T47D (cell line): ENCODE measurements around the gene GALNTL6.
"Not testable (repeated sequence)": the region's sequence is repeated elsewhere in the genome, so short reads cannot be mapped to it uniquely, and the experiment has no call there.

Source experiments
- DNase-seq, 2 experiments: peaks; one replicate each; pipeline versions ENCODE4 v3.0.0 to v3.0.0-alpha.2; 2011 to 2012; ENCODE audit warnings: low read depth in 1 of 2, low spot score in 1 of 2
- JUND ChIP-seq: IDR thresholded peaks from 2 replicates; pipeline ENCODE4 v1.6.1; 2012; ENCODE audit warnings: low read depth
- in situ Hi-C: cut with HindIII; loops from 2 replicates; pipeline ENCODE4 v1.10.0; 2016; ENCODE audit warnings: low sequenced_read_pairs, low pct_unique_long_range_greater_than_20kb

Gene GALNTL6

GRCh38 chr4:173024203-173024602 lies 1211.0 kb downstream of the GALNTL6 start:
- no peak for DNase-seq
- TF ChIP-seq JUND: no peak
- in situ Hi-C loops: no loop called here

DNA sequence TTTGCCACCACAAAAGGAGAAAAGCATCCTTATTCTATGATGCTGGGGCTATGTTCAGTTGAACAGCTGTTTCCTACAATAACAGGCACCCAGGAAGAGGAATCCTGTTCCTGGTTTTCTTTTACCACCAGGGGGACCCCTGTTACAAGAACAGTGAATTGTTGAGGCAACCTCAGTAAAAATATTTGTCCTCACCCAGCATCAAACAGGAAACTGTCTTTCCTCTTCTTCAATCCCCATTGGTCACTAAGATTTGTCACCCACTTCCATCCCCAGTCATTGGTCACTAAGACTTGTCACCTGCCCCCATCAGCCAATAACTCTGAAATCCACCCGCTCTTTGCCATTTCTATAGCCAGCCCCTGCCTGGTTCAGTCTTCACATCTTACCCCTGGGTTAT lies 1211.9 kb downstream of the GALNTL6 start:
- DNase-seq: peak; percentile 13 to 87
- in situ Hi-C loops: no loop called here
- TF ChIP-seq JUND: no peak

GRCh38 chr4:173037242-173037641 lies 1224.0 kb downstream of the GALNTL6 start:
- in situ Hi-C loops: no loop called here
- TF ChIP-seq JUND: no peak
- DNase-seq: no peak

- DNase-seq: peak; percentile 23 to 93
- in situ Hi-C loops: no loop called here
- peak; percentile 81 for TF ChIP-seq JUND
Measured at GRCh38 chr4:173038192-173038896, 1225.1 kb downstream of the GALNTL6 start.

DNA sequence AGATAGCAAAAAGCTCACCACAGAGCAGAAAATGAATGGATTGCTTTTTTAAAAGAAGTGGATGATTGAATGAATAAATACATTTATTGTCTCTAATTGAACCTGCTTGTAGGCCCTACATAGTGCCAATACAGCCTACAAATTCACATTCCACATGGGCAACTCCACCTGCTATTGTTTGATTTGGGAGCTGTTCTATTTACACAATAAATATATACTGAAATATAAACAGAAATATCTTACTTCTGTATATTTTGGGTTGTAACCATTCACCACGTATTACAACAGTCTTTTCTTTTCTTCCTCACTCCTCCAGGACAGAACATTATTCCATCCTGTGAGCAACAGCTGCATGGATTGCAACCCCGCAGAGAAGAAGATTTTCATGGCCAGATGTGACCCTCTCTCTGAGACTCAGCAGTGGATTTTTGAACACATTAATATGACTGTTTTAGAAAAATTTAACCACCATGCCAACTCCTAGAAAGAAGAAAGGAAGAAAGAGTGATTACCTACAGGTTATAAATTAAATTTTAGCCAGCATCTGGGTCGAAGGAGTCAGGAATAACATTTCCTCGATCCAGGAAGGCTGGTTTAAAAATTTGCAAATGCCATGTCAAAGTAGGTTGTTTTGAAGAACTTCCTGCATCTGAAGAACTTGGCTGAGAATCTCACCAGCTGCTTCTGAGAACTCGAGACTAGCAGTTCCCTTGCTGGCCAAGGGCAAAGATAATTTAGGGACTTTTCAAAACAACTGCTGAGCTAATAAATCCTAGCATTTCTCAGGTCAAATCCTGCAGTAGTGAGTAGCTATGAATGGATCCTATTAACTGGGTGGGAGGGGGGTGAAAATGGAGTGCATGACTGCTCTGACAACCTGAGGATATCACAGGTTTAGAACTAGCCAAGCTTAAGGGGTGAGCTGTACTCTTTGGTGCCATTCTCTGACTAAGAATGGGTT lies 1226.7 kb downstream of the GALNTL6 start:
- DNase-seq: peak in 1 of 2 experiments; percentile 82
- no peak for TF ChIP-seq JUND
- in situ Hi-C loops: no loop called here

DNA sequence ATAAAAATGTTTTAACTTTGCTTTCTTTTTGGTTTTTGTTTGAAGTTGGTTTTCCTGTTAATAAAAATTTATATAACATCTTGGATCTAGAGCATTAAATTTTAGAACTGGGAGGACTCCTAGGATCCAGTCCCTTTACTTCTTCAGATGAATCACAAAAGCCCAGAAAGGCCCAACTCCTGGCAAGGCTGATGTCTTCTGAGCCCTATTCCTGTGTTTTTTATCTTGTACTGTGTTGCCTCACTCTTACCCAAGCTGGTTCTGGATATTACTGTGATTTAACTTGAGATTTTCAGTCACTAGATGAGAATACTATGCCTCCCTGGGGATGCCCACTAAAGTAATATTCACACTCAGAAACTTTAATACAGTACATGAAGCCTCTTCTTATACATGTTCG lies 1228.3 kb downstream of the GALNTL6 start:
- in situ Hi-C loops: no loop called here
- DNase-seq: no peak
- no peak for TF ChIP-seq JUND

DNA sequence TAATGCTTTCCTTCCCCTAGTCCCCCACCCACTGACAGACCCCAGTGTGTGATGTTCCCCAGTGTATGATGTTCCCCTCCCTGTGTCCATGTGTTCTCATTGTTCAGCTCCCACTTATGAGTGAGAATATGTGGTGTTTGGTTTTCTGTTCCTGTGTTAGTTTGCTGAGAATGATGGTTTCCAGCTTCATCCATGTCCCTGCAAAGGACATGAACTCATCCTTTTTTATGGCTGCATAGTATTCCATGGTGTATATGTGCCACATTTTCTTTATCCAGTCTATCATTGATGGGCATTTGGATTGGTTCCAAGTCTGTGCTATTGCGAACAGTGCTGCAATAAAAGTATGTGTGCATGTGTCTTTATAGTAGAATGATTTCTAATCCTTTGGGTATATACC lies 1228.9 kb downstream of the GALNTL6 start:
- in situ Hi-C loops, DNase-seq: not testable (repeated sequence)

GRCh38 chr4:173044340-173044739 lies 1231.1 kb downstream of the GALNTL6 start:
- no peak for TF ChIP-seq JUND
- in situ Hi-C loops: no loop called here
- DNase-seq: no peak

GRCh38 chr4:173045571-173045970 lies 1232.4 kb downstream of the GALNTL6 start:
- no peak for DNase-seq
- no peak for TF ChIP-seq JUND
- in situ Hi-C loops: no loop called here

- no peak for DNase-seq
- TF ChIP-seq JUND: no peak
- in situ Hi-C loops: no loop called here
Measured at GRCh38 chr4:173046144-173046543, 1232.9 kb downstream of the GALNTL6 start.

DNA sequence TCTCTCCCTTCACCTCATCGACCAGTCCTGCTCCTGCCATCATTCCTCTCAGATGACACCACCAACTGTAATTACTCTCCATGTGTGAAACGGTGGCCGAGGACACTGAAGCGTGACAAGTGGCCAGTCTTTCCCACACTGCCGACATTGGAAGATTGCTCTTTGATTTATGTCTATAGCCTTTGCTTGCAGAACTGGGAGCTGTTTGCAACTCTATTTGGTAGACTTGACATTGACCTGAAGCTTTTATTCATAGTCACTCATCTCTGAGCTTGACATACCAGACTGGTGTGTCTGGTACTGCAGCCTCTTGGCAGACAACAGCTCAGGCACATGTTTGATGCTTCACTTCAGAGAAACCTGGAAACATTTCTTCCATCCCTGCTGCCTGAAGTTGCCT lies 1233.6 kb downstream of the GALNTL6 start:
- TF ChIP-seq JUND: no peak
- peak in 1 of 2 experiments; percentile 65 for DNase-seq

DNA sequence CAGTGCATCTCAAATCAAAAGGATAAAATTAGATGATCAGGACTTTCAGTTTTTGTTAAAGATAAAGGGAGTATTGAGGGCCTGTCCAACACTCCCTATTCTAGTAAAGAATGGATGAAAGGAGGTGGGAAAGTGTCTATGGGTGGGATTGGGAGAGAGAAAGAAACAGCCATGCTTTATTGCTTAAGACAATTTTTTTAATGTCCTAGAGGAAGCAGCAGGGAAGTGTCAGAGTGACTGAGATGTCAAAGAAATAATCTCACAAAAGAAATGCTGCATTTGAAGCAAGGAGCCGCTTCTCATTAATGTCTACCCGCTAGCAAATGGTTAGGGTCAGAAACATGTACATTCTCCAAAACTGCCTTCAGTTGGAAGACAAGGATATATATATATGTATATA lies 1238.0 kb downstream of the GALNTL6 start:
- in situ Hi-C loops: no loop called here
- DNase-seq: no peak
- TF ChIP-seq JUND: no peak

More for the DNA sequence above, 1233.6 kb downstream of the GALNTL6 start:
- in situ Hi-C loops: no loop called here

DNA sequence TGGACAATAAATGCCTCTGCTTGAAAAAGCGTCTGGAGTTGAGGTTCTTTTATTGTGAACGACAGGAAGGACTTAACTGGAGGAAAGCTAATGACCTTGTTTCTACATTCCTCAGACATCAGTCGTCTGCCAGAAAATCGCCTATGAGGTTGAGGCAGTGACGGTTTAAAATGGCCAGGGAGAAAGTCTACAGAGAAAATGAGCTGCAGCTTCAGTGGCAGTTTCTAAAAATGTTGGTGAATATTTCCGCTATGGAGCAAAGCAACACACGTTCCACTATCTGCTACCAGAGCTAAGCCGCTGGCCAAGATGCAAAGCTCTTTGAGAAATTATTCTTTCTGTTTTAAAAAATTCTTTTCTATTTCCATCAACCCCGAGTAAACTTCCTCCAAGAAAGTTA lies 1238.5 kb downstream of the GALNTL6 start:
- TF ChIP-seq JUND: no peak
- DNase-seq: no peak
- in situ Hi-C loops: no loop called here
